Measurements from ENCODE around the gene TET3. TPM values are rescaled to one million over a fixed set of nuclear protein-coding genes. Genes with fewer than 3 reads are reported as not detected.

The TET3 gene
- total and polyA plus RNA-seq, 9 of the 15 experiments (the other 6 are each of a cell fraction or from before 2014, with no cell fraction given): 0.35 to 16.3 (median 5.5) TPM

DNA sequence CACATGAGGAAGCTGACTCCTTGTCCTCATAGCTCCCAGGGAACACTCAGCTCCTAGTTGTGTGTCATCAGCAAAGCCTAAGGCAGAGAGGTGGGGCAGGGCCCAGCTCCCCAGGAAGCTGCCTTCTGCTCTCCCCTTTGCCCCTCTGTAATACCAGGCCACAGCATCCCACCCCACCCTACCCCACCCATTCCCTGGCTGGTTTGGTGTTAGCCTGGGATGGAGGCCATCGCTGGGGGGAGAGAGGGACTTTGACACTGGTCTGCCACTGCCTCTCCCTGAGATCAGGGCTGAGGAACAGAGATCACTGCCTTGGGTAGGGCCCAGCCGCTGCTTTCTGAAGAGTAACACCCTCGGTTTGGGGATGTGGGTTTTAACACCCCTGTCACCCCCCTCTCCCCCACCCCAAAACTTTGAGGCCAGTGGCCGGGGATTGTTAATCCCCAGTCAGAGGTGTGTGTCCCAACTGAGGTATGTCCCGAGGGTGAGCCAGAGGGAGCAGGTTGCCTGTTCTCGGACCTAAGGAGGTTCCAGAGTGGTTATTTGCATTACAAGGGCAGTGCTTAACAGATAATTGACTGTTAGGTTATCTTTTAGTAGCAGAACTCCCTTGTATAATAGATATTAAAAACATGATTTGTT lies 41.4 kb downstream of the TET3 start (continued):
- TF ChIP-seq EZH2 (IDR thresholded peaks at IDR 0.05; ENCODE audit: borderline replicate concordance, low read depth, low read length): no peak
- no peak for TF ChIP-seq HEY1 (CRISPR knock-in tag; IDR thresholded peaks at IDR 0.05; ENCODE audit: borderline replicate concordance)
- TF ChIP-seq, protein P1, sequence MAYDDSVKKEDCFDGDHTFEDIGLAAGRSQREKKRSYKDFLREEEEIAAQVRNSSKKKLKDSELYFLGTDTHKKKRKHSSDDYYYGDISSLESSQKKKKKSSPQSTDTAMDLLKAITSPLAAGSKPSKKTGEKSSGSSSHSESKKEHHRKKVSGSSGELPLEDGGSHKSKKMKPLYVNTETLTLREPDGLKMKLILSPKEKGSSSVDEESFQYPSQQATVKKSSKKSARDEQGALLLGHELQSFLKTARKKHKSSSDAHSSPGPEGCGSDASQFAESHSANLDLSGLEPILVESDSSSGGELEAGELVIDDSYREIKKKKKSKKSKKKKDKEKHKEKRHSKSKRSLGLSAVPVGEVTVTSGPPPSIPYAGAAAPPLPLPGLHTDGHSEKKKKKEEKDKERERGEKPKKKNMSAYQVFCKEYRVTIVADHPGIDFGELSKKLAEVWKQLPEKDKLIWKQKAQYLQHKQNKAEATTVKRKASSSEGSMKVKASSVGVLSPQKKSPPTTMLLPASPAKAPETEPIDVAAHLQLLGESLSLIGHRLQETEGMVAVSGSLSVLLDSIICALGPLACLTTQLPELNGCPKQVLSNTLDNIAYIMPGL (CRISPR knock-in tag; IDR thresholded peaks at IDR 0.05): no peak
- no peak for TF ChIP-seq KLF13 (tag; IDR thresholded peaks at IDR 0.05; ENCODE audit: borderline replicate concordance, low read depth)
- peak; percentile 39 for TF ChIP-seq CBFA2T3 (IDR thresholded peaks at IDR 0.05)
- TF ChIP-seq HNRNPUL1 (IDR thresholded peaks at IDR 0.05; ENCODE audit: low read length): no peak
- TF ChIP-seq, protein P2, sequence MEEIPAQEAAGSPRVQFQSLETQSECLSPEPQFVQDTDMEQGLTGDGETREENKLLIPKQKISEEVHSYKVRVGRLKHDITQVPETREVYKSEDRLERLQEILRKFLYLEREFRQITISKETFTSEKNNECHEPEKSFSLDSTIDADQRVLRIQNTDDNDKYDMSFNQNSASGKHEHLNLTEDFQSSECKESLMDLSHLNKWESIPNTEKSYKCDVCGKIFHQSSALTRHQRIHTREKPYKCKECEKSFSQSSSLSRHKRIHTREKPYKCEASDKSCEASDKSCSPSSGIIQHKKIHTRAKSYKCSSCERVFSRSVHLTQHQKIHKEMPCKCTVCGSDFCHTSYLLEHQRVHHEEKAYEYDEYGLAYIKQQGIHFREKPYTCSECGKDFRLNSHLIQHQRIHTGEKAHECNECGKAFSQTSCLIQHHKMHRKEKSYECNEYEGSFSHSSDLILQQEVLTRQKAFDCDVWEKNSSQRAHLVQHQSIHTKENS (CRISPR knock-in tag; IDR thresholded peaks at IDR 0.05): no peak
- peak; percentile 58 for TF ChIP-seq ARID1B (IDR thresholded peaks at IDR 0.05)
- peak; percentile 52; the same call in 1 of the 2 replicates for TF ChIP-seq TAL1 (IDR thresholded peaks at IDR 0.05)
- TF ChIP-seq ATF7 (IDR thresholded peaks at IDR 0.05): no peak
- no peak for TF ChIP-seq MEF2D (tag; conservative IDR thresholded peaks at IDR 0.05; ENCODE audit: low read depth)
- TF ChIP-seq CBX2 (IDR thresholded peaks at IDR 0.05; ENCODE audit: insufficient read depth, low read length, poor library complexity, severe bottlenecking): no peak
- TF ChIP-seq CBFB (CRISPR knock-in tag; IDR thresholded peaks at IDR 0.05): no peak

Measured in K562 (cell line).